ENCODE data around the gene CCR8. TPM values are rescaled to one million over a fixed set of nuclear protein-coding genes. Genes with fewer than 3 reads are reported as not detected.
A peak's percentile ranks its signal among the peaks of the same experiment; 100 is the strongest.
"Not testable (repeated sequence)": the region's sequence is repeated elsewhere in the genome, so short reads cannot be mapped to it uniquely, and the experiment has no call there.

CCR8 gene
- total and polyA plus RNA-seq, 2 donors (not counting 1 experiment from before 2014, with no cell fraction given) = not detected

DNA sequence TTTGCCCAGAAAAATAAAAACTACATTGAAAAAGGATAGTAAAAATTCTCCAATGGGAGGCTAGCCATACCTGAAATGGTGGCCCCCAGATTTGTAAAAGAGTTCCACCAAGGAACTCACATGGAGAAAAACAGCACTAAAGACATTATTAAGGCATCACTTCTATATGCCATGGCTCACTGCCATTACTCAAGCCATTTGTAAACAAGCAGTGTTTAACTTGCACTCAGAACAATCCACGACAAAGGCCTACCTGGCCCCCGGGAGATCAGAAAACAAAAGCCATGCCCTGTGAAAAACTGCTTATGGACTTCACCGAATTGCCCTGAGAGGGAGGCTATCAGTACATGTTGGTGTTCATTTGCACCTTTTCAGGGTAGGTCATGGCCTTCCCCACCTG, 19.6 kb downstream of the CCR8 start:
- H3K79me2 ChIP-seq (ENCODE audit: control insufficient read depth, insufficient read depth, low read length) = no peaks in the 10 kb centered on the region
- TF ChIP-seq EZH2 (IDR thresholded peaks at IDR 0.05; ENCODE audit: borderline replicate concordance, insufficient read depth, low read depth, low read length, poor library complexity, severe bottlenecking) = no peak
- TF ChIP-seq, protein P1, sequence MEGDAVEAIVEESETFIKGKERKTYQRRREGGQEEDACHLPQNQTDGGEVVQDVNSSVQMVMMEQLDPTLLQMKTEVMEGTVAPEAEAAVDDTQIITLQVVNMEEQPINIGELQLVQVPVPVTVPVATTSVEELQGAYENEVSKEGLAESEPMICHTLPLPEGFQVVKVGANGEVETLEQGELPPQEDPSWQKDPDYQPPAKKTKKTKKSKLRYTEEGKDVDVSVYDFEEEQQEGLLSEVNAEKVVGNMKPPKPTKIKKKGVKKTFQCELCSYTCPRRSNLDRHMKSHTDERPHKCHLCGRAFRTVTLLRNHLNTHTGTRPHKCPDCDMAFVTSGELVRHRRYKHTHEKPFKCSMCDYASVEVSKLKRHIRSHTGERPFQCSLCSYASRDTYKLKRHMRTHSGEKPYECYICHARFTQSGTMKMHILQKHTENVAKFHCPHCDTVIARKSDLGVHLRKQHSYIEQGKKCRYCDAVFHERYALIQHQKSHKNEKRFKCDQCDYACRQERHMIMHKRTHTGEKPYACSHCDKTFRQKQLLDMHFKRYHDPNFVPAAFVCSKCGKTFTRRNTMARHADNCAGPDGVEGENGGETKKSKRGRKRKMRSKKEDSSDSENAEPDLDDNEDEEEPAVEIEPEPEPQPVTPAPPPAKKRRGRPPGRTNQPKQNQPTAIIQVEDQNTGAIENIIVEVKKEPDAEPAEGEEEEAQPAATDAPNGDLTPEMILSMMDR (IDR thresholded peaks at IDR 0.05) = no peak
- ATAC-seq (ENCODE audit: low read depth) (no peak), DNase-seq (no peak)
- no peak overlapping the region for H3K4me3 Mint-ChIP-seq
- no peak overlapping the region for H3K27ac Mint-ChIP-seq
- H3K4me3 ChIP-seq (ENCODE audit: control extremely low read depth in 1 of 5, extremely low read depth in 1 of 5, insufficient read depth in 1 of 5, low read depth in 2 of 5, low read length in 4 of 5) = no peak overlapping the region
- no peaks in the 10 kb centered on the region for H3K4me1 ChIP-seq (ENCODE audit: control insufficient read depth in 2 of 2, insufficient read depth in 2 of 2, low read length in 2 of 2)
- no peak overlapping the region for H3K27ac ChIP-seq (ENCODE audit: low read length in 2 of 2)
- no peaks in the 10 kb centered on the region for H4K20me1 ChIP-seq (ENCODE audit: control insufficient read depth, insufficient read depth, low read length, poor library complexity, severe bottlenecking)
- CTCF ChIA-PET = no interaction called here
- H3K9ac ChIP-seq (ENCODE audit: low read length) = no peak overlapping the region
- H3K36me3 ChIP-seq (replicated peaks in 1 of 2; ENCODE audit: control extremely low read depth in 1 of 2, control insufficient read depth in 1 of 2, extremely low read depth in 1 of 2, insufficient read depth in 2 of 2, low read length in 1 of 2) = no peaks in the 10 kb centered on the region
- H3K4me2 ChIP-seq (replicated peaks; ENCODE audit: low read depth, low read length, poor library complexity, severe bottlenecking) = no peak overlapping the region
- 100% methylated on average over 2 of the region's 3 CpGs for WGBS (ENCODE audit: insufficient coverage)
- H3K9me3 ChIP-seq (ENCODE audit: control extremely low read depth in 1 of 3, control insufficient read depth in 2 of 3, insufficient read depth in 1 of 3, low read length in 2 of 3) = peaks cover 0 to 1% (median 0%) of the 10 kb centered on the region in 3 donors
- H2AFZ ChIP-seq (ENCODE audit: insufficient read depth, low read depth, low read length, poor library complexity, severe bottlenecking) = no peak overlapping the region
- H3K4me1 Mint-ChIP-seq = no peaks in the 10 kb centered on the region
- no peaks in the 10 kb centered on the region for H3K9me3 Mint-ChIP-seq (ENCODE audit: insufficient read depth)
- no peaks in the 10 kb centered on the region for H3K27me3 ChIP-seq (replicated peaks in 1 of 4; ENCODE audit: control extremely low read depth in 1 of 4, control insufficient read depth in 3 of 4, insufficient read depth in 4 of 4, low read length in 3 of 4)
- no peaks in the 10 kb centered on the region for H3K27me3 Mint-ChIP-seq
- intact Hi-C loops (cut with micrococcal nuclease) = no loop called here
- POLR2A ChIA-PET = no interaction called here

DNA sequence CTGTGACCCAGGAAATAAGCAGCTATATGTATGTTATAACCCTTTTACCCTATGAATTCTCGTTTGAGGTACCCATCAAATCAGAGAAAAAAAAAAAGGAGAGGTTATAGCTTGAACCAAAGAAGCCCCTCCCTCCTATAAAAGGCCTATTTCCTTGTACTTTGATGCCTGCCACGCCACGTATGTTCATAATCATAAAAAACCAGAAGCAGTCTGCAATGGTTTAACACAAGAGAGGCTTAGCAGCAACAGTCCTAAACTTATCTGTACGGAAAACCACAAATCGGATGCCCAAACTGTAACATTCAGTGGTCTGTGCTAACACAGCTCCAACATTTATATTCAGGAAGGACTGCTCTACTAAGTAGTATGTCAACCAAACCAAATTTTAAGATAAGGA, 21.2 kb downstream of the CCR8 start:
- DNase-seq (no peak), ATAC-seq (ENCODE audit: low read depth) (no peak)
- TF ChIP-seq, protein P1 (IDR thresholded peaks at IDR 0.05) = no peak
- TF ChIP-seq EZH2 (IDR thresholded peaks at IDR 0.05; ENCODE audit: borderline replicate concordance, insufficient read depth, low read depth, low read length, poor library complexity, severe bottlenecking) = no peak
- Mint-ChIP-seq H3K27ac (no peak overlapping the region), H3K27me3 (no peaks in the 10 kb centered on the region), H3K4me1 (no peaks in the 10 kb centered on the region), H3K4me3 (no peak overlapping the region), H3K9me3 (ENCODE audit: insufficient read depth) (no peaks in the 10 kb centered on the region)
- Histone ChIP-seq H3K4me1 (ENCODE audit: control insufficient read depth in 2 of 2, insufficient read depth in 2 of 2, low read length in 2 of 2) (no peaks in the 10 kb centered on the region), H3K27me3 (replicated peaks in 1 of 4; ENCODE audit: control extremely low read depth in 1 of 4, control insufficient read depth in 3 of 4, insufficient read depth in 4 of 4, low read length in 3 of 4) (no peaks in the 10 kb centered on the region), H3K9me3 (ENCODE audit: control extremely low read depth in 1 of 3, control insufficient read depth in 2 of 3, insufficient read depth in 1 of 3, low read length in 2 of 3) (peaks cover 0 to 1% (median 0%) of the 10 kb centered on the region in 3 donors), H2AFZ (ENCODE audit: insufficient read depth, low read depth, low read length, poor library complexity, severe bottlenecking) (peak overlapping the region; percentile 5), H4K20me1 (ENCODE audit: control insufficient read depth, insufficient read depth, low read length, poor library complexity, severe bottlenecking) (no peaks in the 10 kb centered on the region), H3K9ac (ENCODE audit: low read length) (no peak overlapping the region), H3K4me3 (ENCODE audit: control extremely low read depth in 1 of 5, extremely low read depth in 1 of 5, insufficient read depth in 1 of 5, low read depth in 2 of 5, low read length in 4 of 5) (no peak overlapping the region), H3K4me2 (replicated peaks; ENCODE audit: low read depth, low read length, poor library complexity, severe bottlenecking) (no peak overlapping the region), H3K36me3 (replicated peaks in 1 of 2; ENCODE audit: control extremely low read depth in 1 of 2, control insufficient read depth in 1 of 2, extremely low read depth in 1 of 2, insufficient read depth in 2 of 2, low read length in 1 of 2) (no peaks in the 10 kb centered on the region), H3K79me2 (ENCODE audit: control insufficient read depth, insufficient read depth, low read length) (no peaks in the 10 kb centered on the region), H3K27ac (ENCODE audit: low read length in 2 of 2) (no peak overlapping the region)
- 53% methylated on average over 4 of the region's 5 CpGs for WGBS (ENCODE audit: insufficient coverage)
- ChIA-PET CTCF (no interaction called here), POLR2A (no interaction called here)
- intact Hi-C loops (cut with micrococcal nuclease) = no loop called here

DNA sequence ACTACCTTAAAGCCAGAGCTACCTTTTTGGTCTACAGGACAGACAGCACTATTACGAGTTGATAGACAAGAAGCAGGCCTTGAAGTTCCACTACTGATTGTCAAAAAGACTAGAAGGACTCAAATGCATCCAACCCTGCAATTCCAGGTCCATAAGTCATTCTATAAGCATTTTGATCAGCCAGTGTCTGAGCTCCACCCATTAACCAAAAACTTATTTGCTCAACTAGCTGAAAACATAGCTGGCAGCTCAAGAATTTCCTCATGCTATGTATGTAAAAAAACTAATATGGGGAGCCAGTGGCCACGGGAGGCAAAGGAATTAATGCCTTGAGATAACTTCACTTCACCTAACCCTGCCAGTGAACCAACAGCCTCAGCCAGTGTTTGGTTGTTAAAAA, 21.6 kb downstream of the CCR8 start:
- intact Hi-C loops (cut with micrococcal nuclease); POLR2A ChIA-PET; H3K9me3 ChIP-seq (ENCODE audit: control extremely low read depth in 1 of 3, control insufficient read depth in 2 of 3, insufficient read depth in 1 of 3, low read length in 2 of 3); H3K4me1 Mint-ChIP-seq; DNase-seq; H3K4me3 ChIP-seq (ENCODE audit: control extremely low read depth in 1 of 5, extremely low read depth in 1 of 5, insufficient read depth in 1 of 5, low read depth in 2 of 5, low read length in 4 of 5); H3K4me1 ChIP-seq (ENCODE audit: control insufficient read depth in 2 of 2, insufficient read depth in 2 of 2, low read length in 2 of 2); H3K4me2 ChIP-seq (replicated peaks; ENCODE audit: low read depth, low read length, poor library complexity, severe bottlenecking); H3K79me2 ChIP-seq (ENCODE audit: control insufficient read depth, insufficient read depth, low read length); H3K27ac ChIP-seq (ENCODE audit: low read length in 2 of 2); H3K27me3 ChIP-seq (replicated peaks in 1 of 4; ENCODE audit: control extremely low read depth in 1 of 4, control insufficient read depth in 3 of 4, insufficient read depth in 4 of 4, low read length in 3 of 4); H3K36me3 ChIP-seq (replicated peaks in 1 of 2; ENCODE audit: control extremely low read depth in 1 of 2, control insufficient read depth in 1 of 2, extremely low read depth in 1 of 2, insufficient read depth in 2 of 2, low read length in 1 of 2); ATAC-seq (ENCODE audit: low read depth); H3K27me3 Mint-ChIP-seq; H3K9me3 Mint-ChIP-seq (ENCODE audit: insufficient read depth); H3K27ac Mint-ChIP-seq; H3K9ac ChIP-seq (ENCODE audit: low read length); H2AFZ ChIP-seq (ENCODE audit: insufficient read depth, low read depth, low read length, poor library complexity, severe bottlenecking); CTCF ChIA-PET; H3K4me3 Mint-ChIP-seq; H4K20me1 ChIP-seq (ENCODE audit: control insufficient read depth, insufficient read depth, low read length, poor library complexity, severe bottlenecking): not testable (repeated sequence)
- WGBS (ENCODE audit: insufficient coverage) = 75% methylated on average over 1 of the region's 2 CpGs

All from B cell (primary cell).